Testis (tissue), 3 donors: ENCODE data around the gene SDR39U1. TPM values are rescaled to one million over a fixed set of nuclear protein-coding genes. Genes with fewer than 3 reads are reported as not detected.

ENCODE experiments used
- DNase-seq: peaks from one replicate; pipeline ENCODE4 v3.0.0-alpha.2; 2019
- H3K27ac ChIP-seq, 2 donors: fragments of 200-600 bp; sonication (generic); one replicate each; pipeline ENCODE4 v1.5.1; 2019
- H3K27me3 ChIP-seq: fragments of 200-600 bp; sonication (generic); one replicate; pipeline ENCODE4 v1.5.1; 2019
- H3K36me3 ChIP-seq: fragments of 200-600 bp; sonication (generic); one replicate; pipeline ENCODE4 v1.5.1; 2017; ENCODE audit warnings: low read depth; ENCODE audit errors: missing control alignments
- H3K4me1 ChIP-seq: fragments of 200-600 bp; sonication (generic); one replicate; pipeline ENCODE4 v1.5.1; 2019
- H3K4me3 ChIP-seq, 2 donors: fragments of 200-600 bp; sonication (generic); one replicate each; pipeline ENCODE4 v1.5.1; 2017 to 2019
- H3K9me3 ChIP-seq: fragments of 200-600 bp; sonication (generic); one replicate; pipeline ENCODE4 v1.5.1; 2017
- POLR2A ChIP-seq: fragments of 450-650 bp; IDR thresholded peaks from one replicate; pipeline ENCODE4 v1.6.1; 2017; ENCODE audit warnings: antibody characterized with exemption, mild to moderate bottlenecking, moderate library complexity
- WGBS, 2 donors: methylation state at CpG; one replicate each; pipeline ENCODE4 v1.1.5; 2018; 5-methylcytosine and 5-hydroxymethylcytosine counted together
- intact Hi-C: fragments of 100-400 bp; cut with DNase I; formaldehyde crosslinking; loops from one replicate; pipeline ENCODE4 v1.15.1; 2023; ENCODE audit warnings: low total_unique reads
- polyA plus RNA-seq: library from polyadenylated mRNA; stranded (reverse); fragments of 350-450 nt; fragmentation: Illumina TruSeq; extraction: RNeasy Lipid Tissue Mini Kit (QIAGEN cat#74804); gene quantifications from one replicate; pipeline ENCODE4 v1.2.3, GENCODE V29; 2014; ENCODE audit warnings: low read depth, low replicate concordance; ENCODE audit not compliant: insufficient read depth
- total RNA-seq, 2 donors: library from RNA; depleted of rRNA; stranded (reverse); fragments of >200 nt; gene quantifications; one replicate each; pipeline ENCODE4 v1.2.3, GENCODE V29; 2016
- TF ChIP-seq, protein P1 (sequence below), 3 experiments: fragments of 450-650 bp in 2 of 3; fragments of 200-600 bp in 1 of 3; sonication (generic) in 1 of 3; IDR thresholded peaks; one replicate each; pipeline ENCODE4 v1.5.1; 2016 to 2019; ENCODE audit warnings: antibody characterized with exemption in 3 of 3, mild to moderate bottlenecking in 2 of 3, moderate library complexity in 1 of 3

SDR39U1 gene
- total and polyA plus RNA-seq, 3 donors from 2014 or later, result 76.6 to 86.1 (median 76.7) TPM

DNA sequence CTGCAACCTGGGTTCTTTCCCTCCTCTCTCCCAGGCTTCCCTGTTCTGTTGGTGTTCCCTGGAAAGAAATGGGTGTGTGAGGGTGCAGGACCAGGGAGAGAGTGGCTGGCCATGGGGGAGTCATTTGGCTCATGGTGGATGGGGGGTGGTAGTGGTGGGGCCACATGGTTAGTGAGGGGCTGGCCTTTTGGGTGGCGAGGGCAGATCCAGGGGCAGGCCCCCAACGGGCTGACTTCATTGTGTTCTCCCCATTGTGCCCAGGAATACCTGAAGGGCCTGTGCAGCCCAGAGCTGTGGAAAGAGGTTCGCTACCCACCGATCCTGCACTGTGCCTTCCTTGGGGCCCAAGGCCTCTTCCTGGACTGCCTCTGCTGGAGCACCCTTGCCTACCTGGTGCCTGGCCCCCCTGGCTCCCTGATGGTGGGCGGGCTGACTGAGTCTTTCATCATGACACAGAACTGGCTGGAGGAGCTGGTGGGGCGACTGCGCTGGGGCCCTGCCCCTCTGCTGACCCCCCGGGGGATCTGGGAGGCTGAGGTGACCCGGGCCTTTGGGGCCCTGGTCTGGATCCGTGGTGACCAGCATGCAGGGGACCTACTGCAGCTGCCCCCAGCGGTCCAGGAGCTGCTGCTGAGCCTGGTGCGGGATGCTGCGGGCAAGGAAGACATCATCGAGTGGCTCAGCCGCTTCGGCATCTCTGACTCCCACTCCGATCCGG, 34.8 kb downstream of the SDR39U1 start:
- Histone ChIP-seq H3K27ac (no peak overlapping the region), H3K27me3 (no peaks in the 10 kb centered on the region), H3K4me3 (no peak overlapping the region), H3K36me3 (no peaks in the 10 kb centered on the region), H3K9me3 (no peaks in the 10 kb centered on the region), H3K4me1 (peaks cover 11% of the 10 kb centered on the region)
- DNase-seq, result no peak
- intact Hi-C loops, result no loop called here
- TF ChIP-seq, protein P1, sequence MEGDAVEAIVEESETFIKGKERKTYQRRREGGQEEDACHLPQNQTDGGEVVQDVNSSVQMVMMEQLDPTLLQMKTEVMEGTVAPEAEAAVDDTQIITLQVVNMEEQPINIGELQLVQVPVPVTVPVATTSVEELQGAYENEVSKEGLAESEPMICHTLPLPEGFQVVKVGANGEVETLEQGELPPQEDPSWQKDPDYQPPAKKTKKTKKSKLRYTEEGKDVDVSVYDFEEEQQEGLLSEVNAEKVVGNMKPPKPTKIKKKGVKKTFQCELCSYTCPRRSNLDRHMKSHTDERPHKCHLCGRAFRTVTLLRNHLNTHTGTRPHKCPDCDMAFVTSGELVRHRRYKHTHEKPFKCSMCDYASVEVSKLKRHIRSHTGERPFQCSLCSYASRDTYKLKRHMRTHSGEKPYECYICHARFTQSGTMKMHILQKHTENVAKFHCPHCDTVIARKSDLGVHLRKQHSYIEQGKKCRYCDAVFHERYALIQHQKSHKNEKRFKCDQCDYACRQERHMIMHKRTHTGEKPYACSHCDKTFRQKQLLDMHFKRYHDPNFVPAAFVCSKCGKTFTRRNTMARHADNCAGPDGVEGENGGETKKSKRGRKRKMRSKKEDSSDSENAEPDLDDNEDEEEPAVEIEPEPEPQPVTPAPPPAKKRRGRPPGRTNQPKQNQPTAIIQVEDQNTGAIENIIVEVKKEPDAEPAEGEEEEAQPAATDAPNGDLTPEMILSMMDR (IDR thresholded peaks at IDR 0.05), result no peak
- TF ChIP-seq POLR2A, result no peak
- 88 to 91% methylated on average over 4 to 18 of the region's 18 CpGs for WGBS, 2 donors

DNA sequence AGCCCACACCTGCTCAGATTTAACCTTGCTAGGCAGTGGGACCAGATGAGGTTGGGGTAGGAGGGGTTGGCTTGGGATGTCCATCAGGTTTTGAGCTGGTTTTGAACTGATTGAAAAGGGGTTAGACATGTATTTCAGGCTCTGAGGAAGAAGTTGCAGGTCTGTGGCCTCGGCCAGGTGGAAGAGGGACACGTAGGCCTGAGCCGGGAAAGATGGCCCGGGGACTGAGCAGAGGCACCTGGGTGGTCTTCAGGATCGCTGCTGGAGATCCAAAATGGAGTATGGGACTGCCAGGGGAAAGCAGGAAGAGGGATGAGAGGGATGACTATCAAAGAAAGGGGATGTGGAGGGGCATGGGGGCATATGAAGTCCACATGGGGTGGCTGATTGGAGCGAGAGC, 36.2 kb downstream of the SDR39U1 start:
- TF ChIP-seq, protein P1 (IDR thresholded peaks at IDR 0.05), result no peak
- no peak for TF ChIP-seq POLR2A
- H3K9me3 ChIP-seq, result no peaks in the 10 kb centered on the region
- DNase-seq, result no peak
- H3K36me3 ChIP-seq, result no peaks in the 10 kb centered on the region
- 82 to 95% methylated on average over 6 of the region's 6 CpGs for WGBS, 2 donors
- no peak overlapping the region for H3K4me3 ChIP-seq
- intact Hi-C loops, result no loop called here
- no peak overlapping the region for H3K27ac ChIP-seq
- H3K4me1 ChIP-seq, result peaks cover 24% of the 10 kb centered on the region
- no peaks in the 10 kb centered on the region for H3K27me3 ChIP-seq

DNA sequence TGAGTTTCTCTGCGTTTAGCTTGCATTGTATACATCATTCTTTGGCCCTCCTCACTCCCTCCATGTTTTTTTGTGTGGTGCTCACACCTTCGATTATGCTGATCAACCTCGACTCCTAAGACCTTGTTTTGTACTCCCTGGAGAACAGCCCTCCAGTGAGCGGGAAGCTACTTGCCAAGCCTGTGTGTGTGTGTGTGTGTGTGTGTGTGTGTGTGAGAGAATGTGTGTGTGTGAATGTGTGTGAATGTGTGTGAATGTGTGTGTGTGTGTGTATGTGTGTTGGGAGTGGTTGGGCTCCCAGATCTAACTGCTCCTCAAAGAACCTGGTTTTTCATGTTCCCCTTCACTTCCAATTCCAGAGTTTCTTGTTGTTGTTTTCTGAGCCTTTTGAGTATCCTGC, 37.8 kb downstream of the SDR39U1 start:
- WGBS, 2 donors, result 54 to 71% methylated on average over 4 of the region's 4 CpGs
- no peak for DNase-seq
- H3K36me3 ChIP-seq, result no peaks in the 10 kb centered on the region
- no peak overlapping the region for H3K27ac ChIP-seq
- H3K4me3 ChIP-seq, result no peak overlapping the region
- H3K9me3 ChIP-seq, result no peaks in the 10 kb centered on the region
- H3K27me3 ChIP-seq, result no peaks in the 10 kb centered on the region
- peaks cover 31% of the 10 kb centered on the region for H3K4me1 ChIP-seq
- intact Hi-C loops, result no loop called here
- no peak for TF ChIP-seq POLR2A
- TF ChIP-seq, protein P1 (IDR thresholded peaks at IDR 0.05), result no peak

DNA sequence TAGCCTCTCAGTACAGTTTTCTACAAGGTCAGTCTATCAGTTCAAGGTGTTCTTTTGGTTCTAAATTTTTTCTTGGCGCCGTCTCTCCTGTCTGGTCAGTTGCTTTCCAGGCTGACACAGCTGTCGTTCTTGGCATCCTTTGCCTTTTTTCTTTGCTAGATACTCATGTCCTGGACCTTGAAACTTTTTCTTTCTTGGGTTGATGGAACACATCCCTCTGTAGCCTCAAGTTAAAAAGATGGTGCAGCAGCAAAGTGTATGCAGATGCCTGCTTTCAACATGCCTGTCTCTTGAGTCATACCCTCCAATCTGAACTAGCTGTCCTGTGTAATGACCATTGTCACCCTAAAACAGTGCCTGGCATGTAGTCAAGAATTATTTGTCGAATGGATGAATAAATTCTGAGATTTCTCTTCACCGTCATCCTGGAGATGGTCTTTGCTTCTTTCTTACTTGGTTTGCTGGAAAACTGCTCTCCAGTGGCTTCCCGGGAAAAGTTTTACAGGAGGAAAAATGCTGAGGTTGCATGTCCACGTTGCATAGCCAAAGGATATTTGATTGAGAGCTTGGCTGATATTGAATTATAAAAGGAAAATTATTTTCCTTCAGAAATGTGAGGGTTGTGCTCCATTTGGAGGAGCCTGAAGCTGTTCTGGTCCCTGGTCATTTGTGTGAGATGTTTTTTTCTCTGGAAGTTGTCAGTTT, 39.1 kb downstream of the SDR39U1 start:
- Histone ChIP-seq H3K9me3 (no peaks in the 10 kb centered on the region), H3K27me3 (no peaks in the 10 kb centered on the region), H3K4me1 (peaks cover 38% of the 10 kb centered on the region), H3K4me3 (no peak overlapping the region), H3K36me3 (no peaks in the 10 kb centered on the region), H3K27ac (peak overlapping the region in 1 of 2 donors; percentile 31)
- TF ChIP-seq, protein P1 (IDR thresholded peaks at IDR 0.05), result no peak
- TF ChIP-seq POLR2A, result no peak
- 21 to 34% methylated on average over 7 of the region's 7 CpGs for WGBS, 2 donors
- peak; percentile 70 for DNase-seq
- intact Hi-C loops, result no loop called here
